ENCODE measurements around the gene DGKI.
"Not testable (repeated sequence)": the region's sequence is repeated elsewhere in the genome, so short reads cannot be mapped to it uniquely, and the experiment has no call there.

Gene DGKI

DNA sequence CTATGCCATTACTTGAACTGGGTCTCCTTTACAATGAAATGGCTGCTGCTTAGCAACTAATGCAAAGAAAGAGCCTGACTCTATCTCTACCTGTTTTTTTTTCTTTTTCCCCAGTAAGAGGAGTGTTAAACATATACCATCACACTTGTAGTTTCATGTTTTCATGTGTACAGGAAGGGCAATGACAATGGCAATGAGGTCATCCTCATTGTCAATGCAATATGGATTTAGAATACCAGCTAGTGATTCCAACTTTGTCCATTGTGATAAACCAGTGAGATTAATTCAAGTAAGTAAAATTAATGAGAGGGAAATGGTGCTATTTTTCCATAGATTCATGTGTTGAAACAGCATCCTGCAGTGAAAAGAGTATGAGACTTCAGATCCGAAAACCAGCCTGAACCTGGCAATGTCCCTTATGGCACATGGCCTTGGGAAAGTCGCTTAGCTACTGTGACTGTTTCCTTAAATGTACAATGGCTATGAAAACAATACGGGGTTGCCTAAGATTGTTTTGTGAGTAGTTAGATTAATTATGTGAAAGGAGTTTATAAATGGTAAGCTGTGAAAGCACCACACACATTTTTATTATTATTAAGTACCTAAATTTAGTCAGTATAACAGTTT, 11.2 kb downstream of the DGKI start:
- no peak for DNase-seq (ENCODE audit: low read depth in 2 of 2)

DNA sequence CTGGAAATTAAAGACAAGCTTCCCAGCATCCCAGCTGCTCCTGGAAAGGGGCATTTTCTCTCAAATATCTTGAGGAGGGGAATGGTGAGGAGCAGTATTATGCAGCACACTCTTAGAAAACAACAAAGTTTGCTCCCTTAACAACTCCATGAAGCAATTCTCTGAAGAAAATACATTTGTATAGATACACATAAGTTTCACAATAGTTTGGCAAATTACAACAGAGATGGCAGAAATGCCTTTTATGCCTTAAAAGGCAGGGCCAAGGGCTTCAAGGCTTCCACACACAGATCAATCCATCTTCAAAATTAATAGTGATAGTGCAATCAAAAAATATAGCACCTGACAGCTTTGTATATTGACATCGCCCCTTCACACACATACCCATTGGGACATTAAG, 12.2 kb downstream of the DGKI start:
- no peak for DNase-seq (ENCODE audit: low read depth in 2 of 2)

DNA sequence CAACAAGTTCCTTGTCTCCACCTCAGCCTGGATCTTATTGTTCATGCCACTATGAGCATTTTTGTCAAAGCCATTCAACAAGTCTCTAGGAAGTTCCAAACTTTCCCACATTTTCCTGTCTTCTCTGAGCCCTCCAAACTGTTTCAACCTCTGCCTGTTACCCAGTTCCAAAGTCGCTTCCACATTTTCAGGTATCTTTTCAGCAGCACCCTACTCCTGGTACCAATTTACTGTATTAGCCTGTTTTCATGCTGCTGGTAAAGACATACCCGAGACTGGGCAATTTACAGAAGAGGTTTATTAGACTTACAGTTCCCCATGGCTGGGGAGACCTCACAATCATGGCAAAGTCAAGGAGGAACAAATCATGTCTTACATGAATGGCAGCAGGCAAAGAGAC, 13.8 kb downstream of the DGKI start:
- DNase-seq (ENCODE audit: low read depth in 2 of 2) = not testable (repeated sequence)

DNA sequence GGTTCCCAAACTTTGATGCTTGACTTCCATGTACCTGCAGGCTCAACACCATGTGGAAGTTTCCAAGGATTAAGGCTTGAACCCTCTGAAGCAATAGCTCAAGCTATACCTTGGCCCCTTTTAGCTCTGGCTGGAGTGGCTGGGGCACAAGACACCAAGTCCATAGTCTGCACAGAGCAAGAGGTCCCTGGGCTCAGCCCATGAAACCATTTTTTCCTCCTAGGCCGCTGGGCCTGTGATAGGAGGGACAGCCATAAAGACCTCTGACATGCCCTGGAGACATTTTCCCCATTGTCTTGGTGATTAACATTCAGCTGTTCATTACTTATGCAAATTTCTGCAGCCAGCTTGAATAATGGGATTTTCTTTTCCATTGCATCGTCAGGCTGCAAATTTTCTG, 14.4 kb downstream of the DGKI start:
- no peak for DNase-seq (ENCODE audit: low read depth in 2 of 2)

DNA sequence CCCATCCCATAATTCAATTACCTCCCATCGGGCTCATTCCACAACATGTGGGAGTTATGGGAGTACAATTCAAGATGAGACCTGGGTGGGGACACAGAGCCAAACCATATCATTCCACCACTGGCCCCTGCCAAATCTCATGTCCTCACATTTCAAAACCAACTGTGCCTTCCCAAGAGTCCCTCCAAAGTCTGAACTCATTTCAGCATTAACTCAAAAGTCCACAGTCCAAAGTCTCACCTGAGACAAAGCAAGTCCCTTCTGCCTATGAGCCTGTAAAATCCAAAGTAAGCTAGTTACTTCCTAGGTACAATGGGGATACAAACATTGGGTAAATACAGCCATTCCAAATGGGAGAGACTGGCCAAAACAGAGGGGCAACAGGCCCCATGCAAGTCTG, 15.2 kb downstream of the DGKI start:
- DNase-seq (ENCODE audit: low read depth in 2 of 2) = not testable (repeated sequence)

DNA sequence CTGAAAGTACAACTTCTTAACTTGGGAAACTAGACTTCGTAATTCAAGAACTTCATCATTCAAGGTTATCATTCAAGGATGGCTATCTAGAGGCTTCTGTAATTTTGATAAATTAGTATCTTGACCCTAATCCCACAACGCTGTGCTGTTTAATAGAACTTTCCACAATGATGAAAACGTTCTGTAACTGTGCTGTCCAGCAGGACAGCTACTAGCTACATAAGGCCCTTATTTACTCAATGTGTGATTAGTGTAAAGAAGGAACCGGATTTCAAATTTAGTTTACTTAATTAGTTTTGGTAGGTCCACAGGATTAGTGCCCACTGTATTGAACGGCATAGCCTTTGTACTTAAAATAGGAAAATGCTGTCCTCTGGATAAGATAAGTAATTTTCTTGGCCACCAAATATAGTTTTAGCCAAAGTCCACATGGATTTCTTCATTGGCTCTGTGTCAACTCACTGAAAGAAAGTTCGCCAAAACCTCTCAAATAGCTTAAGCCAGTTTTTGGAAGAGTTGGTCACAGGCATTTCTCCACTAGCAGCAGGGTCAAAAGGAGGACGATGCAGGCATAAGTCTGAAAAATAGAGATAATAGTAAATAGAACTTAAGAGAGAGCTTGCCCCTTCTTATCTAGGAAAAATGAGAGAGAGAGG, 17.3 kb downstream of the DGKI start:
- DNase-seq (ENCODE audit: low read depth in 2 of 2) = no peak

DNA sequence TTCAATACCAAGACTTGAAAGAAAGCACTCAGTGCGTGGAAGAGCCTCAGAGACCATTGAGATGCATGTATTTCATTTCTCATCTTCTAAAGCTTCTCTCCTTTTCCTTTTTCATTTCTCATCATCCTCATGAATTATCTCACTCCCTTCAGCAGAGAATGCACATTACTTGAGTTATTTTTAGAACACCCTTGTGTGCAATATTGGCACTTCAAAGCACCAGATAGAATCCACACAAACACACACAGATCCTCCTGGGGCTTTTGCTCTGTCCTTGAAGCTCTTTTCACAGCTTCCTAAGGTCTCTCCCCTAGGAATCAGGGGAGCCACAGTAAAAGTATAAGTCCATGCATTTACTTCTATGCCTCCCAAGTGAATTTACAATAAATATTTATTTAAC, 18.3 kb downstream of the DGKI start:
- DNase-seq (ENCODE audit: low read depth in 2 of 2) = no peak

DNA sequence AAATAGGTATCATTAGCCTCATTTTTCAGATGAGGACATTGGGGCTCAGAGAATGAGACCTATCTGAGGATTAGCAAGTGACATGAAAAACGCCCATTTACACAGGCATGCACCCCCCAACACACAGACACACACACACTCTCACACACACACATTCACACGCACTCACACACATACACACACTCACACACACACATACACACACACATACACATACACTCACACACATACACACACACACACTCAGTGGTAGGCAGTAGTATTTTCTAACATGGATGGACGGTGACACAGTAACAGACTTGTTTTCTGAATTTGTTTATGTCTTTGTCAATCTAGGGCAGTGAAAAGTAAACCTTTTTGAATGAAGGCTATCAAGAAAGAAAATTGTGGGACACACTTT, 21.3 kb downstream of the DGKI start:
- no peak for DNase-seq (ENCODE audit: low read depth in 2 of 2)

DNA sequence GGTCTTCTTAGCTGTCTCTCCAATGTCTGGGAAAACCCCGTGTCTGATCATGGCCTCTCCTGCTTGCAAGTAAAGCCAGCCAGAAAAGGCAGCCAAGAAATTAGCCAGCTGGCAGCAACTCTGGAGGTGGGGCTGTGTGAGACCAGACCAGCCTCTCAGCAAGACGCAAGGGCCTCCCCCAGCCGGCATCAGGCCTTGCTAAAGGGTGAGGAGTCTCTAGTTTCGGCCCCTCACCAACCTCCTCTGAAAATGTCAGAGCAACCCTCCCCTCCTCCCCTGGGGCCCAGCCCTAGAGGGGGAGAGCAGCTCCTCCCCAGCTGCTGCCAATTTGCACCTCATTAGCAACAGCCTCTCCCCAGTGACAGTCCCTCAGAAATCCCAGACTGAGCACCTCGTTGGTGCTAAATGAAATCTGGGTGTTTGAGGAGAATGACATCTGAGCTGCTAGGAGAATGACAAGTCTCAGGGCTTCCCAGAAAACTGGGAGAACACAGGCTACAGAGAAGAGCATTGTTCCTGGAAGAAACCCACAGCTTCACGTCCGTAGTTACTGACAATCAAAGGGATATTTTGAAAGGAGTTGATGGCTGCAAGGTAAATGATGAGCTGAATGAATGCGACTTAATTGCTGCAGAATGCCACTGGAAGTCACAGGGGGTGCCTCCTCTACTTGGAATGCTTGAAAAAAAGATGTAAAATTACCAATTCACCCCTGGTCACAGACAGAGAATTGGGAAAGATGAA, 25.9 kb downstream of the DGKI start:
- DNase-seq (ENCODE audit: low read depth in 2 of 2) = no peak

DNA sequence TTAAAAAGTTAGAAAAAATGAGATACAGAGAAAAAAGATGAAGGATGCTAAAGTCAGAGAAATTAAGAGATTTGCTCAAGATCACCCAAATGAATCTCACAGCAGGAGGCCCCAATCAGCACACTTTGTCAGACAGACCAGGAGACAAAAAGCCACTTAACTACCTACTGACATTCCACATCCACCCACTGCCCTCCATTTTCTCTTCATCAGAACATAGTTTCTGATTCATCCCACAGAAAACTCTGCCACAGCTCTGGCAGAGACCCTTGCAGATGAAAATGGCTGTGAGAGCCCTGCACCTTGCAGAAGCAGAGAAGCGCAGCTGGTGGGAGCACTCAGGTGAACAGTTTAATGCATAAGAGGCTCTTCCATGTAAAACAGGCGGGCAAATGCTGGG, 26.6 kb downstream of the DGKI start:
- DNase-seq (ENCODE audit: low read depth in 2 of 2) = no peak

DNA sequence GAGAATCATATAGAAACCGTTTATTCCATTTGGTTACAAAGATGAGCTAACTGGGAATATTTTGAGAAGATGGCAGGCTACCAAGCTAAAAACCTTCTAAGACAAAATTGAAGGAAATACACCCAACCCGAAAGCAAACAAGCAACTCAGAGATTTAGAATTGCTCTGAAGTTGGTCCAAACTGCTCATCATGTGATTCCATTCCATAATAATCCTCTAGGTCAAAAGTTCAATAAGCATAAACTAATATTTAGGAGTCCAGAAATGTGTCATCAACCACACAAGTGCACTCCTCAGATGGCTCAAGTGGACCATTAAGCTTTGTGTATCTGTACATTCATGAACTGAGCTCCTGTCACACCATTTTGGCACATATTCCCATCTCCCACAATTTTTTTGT, 28.7 kb downstream of the DGKI start:
- no peak for DNase-seq (ENCODE audit: low read depth in 2 of 2)

DNA sequence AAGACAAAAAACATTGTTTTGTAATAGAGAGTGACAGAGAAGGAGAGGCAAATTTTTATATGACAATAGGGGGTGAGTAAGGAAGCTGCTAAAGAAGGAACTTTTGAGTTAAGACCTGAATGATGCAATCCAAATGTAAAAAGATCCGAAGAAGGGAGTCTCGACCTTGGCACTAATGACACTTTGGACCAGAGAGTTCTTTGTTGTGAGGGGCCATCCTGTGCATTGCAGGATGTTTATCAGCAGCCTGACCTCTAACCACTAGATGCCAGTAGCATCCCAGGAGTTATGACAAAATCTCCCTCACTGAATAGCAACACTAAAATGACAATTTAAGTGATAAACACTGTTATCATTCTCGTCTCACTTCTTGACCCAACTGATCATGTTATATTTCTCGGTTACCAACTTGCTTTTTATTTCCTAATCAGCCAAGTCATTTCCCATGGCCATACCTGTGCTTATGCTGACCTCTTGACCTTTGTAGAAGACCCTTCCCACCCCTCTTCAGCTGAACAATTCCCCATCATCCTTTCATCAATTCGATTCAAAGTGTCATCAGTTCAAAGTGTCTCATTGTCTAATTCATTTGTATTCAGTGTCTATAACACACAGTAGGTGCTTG, 30.0 kb downstream of the DGKI start:
- no peak for DNase-seq (ENCODE audit: low read depth in 2 of 2)

DNA sequence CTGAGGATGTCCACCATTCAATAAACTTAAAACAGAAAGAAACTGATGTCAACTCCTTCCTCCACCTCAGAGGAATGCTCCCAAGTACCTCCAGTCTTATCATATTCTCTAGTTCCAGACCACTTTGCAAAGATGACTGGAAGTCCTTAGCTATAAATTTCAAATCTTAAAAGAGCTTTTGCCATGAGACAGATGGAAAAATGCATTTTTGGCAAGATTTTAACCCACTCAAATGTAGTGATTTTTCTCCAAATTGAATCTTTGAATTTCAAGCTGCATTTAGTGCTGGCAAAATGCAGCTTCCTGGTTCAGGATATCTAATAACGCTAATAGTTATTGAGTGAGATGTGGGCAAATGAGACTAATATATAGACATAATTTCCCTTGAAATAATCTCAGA, 33.2 kb downstream of the DGKI start:
- no peak for DNase-seq (ENCODE audit: low read depth in 2 of 2)

DNA sequence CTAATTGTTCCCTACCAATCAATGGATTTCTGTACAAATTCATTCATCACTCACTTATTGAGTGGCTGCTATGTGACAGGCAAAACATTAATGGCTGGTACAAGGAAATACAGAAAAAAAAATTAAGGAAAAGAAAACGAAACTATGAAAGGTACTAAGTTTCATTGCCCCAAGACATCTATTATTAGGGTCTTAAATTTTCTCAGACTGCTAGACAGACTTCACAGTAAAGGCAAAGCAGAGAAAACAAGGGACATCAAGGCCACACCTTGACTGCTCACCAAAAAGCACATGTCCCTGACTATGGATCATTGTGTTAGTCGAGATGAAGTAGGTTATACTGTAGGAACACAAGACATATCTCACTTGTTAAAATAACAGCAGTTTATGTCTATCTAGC, 36.5 kb downstream of the DGKI start:
- no peak for DNase-seq (ENCODE audit: low read depth in 2 of 2)

DNA sequence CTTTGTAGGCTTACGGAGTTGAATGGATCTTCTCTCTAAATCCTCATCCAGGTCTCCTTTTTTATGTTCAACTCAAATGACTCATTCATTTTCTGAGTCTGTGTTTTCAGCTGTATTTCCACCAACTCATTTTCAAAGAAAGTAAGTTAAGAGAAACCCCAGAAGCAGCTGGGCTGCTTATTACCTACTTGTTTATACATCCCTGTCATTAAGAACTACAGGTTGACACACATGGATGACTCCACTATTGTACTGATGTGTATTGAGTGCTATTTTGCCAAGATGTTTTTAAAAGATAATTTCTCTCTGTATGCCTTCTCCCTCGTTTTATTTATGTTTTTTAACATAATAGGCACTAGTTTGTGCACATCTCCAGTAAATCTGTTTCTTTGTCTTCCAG, 41.9 kb downstream of the DGKI start:
- no peak for DNase-seq (ENCODE audit: low read depth in 2 of 2)

DNA sequence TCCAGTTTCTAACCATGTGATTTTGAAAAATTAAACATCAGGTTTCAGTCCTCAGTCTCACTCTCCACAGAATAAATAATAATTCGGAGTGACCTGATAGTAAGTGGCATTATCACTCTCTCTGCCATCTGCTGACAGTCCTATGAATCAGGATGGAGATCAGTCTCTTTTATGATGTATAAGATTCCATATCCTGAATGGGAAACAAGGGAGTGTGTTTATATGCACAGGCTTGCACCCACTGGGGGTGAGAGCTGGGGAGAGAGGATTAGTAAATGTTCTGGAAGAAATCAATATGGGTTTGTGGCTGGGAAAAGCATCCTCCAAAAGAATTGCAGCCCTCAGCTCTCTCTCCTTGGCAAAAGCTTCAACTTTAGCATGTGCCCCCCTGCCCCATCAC, 45.3 kb downstream of the DGKI start:
- DNase-seq (ENCODE audit: low read depth in 2 of 2) = no peak

DNA sequence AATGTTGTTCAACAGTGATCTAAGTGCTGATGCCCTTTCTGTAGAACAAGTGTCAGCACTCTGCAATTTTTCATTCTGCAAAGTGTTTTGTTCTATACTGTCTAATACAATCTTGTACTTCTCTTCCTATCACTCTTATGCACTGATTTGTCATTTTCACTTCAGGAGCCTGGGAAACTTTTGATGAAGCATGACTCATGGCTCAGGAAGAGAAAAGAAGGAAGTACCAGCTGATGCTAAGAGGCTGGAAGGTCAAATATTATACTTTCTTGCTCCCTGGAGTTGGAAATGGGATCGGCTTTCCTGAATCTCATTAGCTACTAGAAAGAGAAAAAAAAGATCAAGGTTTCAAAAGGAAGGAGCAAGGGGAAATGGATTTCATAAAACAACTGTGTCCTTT, 45.8 kb downstream of the DGKI start:
- DNase-seq (ENCODE audit: low read depth in 2 of 2) = no peak

DNA sequence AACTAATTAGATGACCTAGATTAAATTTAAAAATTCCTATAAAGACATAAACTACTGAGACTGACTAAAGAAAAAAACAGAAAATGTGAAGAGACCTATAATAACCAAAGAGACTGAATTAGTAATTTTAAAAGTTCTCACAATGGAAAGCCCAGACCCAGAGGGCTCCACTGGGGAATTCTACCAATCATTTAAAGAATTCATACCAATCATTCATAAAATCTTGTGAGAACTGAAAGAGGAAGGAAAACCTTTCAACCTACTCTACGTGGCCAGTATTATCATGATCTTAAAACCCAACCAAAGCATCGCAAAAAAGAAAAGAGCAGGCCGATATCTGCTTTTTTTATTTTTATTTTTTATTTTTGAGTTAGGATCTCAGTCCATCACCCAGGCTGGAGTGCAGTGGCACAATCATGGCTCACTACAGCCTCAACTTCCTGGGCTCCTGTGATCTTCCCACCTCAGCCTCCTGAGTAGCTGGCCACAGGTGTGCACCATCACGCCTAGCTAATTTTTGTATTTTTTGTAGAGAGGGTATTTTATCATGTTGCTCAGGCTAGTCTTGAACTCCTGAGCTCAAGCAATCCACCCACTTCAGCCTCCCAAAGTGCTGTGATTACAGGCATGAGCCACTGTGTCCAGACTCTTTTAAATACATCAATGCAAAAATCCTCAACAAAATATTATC, 48.6 kb downstream of the DGKI start:
- no peak for DNase-seq (ENCODE audit: low read depth in 2 of 2)

DNA sequence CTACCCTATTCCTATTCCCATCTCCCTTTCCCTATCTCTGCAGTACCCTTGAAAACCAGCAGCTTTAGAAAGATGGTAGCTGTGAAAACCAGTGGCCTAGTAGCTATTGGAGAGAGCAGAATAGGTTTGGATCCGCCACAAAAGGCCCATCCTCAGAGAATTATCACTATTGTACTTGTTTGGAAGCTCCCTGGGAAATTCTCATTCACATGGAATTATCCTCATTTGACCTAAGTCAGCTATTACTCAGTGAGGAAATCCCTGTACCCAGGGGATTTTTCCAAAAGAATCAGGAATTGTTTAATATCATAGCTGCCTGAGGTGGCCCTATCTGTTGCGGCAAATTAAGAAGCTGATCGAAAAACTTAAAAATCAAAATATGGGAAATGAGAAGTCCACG, 51.6 kb downstream of the DGKI start:
- DNase-seq (ENCODE audit: low read depth in 2 of 2) = no peak

DNA sequence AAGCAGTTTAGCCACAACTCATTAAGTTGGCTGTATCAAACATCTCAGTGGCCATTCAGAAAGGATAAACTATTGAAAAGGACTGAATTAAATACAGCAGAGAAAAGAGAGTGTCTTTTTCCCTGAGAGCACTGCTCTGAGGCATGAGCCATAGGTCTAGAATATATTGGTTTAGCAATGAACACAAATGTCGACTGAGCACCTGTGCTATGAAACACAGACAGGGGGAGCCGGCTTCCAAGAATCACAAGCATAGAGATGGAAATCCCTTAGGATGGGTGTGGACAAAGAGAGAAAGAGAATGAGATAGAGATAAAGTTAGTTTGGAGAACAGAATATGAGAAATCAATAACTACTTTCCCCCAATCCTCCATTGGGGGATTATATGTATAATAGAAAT, 54.8 kb downstream of the DGKI start:
- no peak for DNase-seq (ENCODE audit: low read depth in 2 of 2)

DNA sequence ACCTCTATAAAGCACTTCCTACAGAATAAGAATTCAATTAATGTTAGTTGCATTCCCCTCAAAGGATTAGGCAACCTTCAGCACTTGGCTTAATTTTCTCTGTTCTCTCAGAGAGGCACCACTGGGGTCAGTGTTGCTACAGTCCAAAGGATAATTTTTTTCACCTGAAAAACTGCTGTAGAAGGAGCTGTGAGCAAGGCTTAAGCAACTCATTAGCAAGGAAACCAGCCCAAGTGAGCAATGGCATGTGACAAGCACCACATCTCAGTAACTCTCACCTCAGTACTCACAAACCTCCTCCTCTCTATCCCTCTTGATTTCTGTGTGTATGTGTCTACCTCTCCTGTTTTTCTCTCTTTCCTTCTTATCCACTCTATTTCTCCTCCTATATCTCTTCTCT, 55.9 kb downstream of the DGKI start:
- no peak for DNase-seq (ENCODE audit: low read depth in 2 of 2)

DNA sequence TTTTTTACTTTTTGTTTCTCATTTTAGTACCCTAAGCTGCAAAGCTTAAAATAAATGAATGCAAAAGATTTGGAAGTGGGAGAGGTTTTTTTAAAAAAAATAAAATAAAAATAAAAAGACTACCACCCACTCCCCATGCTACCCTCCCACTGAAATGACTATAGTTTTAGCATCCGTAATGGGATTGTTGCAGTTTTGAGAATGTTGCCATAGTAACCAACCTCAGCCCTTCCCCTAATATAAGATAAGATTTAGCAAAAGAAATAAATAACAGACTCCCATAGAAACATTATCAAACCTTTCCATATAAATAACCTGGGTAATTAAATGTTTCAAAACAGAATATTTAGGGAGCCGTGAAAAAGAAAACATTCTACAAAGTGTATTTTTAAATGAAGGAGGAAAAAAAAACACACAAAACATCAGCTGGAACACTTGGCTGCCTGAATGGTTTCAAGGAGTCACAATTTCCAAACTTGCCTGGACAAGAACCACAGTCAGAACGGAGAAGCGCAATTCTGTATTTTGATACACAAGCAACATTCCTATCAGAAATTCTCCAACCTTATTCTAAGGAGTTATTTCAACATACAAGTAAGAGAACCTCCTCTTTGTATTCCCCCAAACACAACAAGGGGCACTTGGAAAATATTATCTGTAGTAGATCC, 57.4 kb downstream of the DGKI start:
- no peak for DNase-seq (ENCODE audit: low read depth in 2 of 2)

Data from stimulated activated CD8-positive, alpha-beta memory T cell treated with anti-CD3 and anti-CD28 coated beads, Interleukin-15, amount 100 ng/mL, for 48 hours (primary cell).